GM12878 (cell line): ENCODE measurements around the gene LIMS2. TPM values are rescaled to one million over a fixed set of nuclear protein-coding genes. Genes with fewer than 3 reads are reported as not detected.

Experiments used
- HDAC6 ChIP-seq: fragments of 200-600 bp; sonication (generic); IDR thresholded peaks from one replicate; pipeline ENCODE4 v1.8.0; 2017; ENCODE audit warnings: antibody characterized with exemption; ENCODE audit not compliant: unreplicated experiment
- polyA plus RNA-seq, 11 experiments: library from polyadenylated mRNA; depleted of rRNA in 4 of 11; unstranded in 6 of 11; stranded (reverse) in 5 of 11; fragments of >200 nt; fragmentation: Nextera tagmentation in 4 of 11; fragmentation: Illumina TruSeq in 1 of 11; extraction: Ambion mirVana in 4 of 11; extraction: Trizol in 1 of 11; gene quantifications; 1 replicate in 1 of 11; 2 replicates in 10 of 11; pipeline versions ENCODE4 v1.2.1 to v1.2.3, GENCODE V29; 2011 to 2016; ENCODE audit warnings: inconsistent platforms in 2 of 11, missing spikeins in 2 of 11, low read depth in 1 of 11
- total RNA-seq, 4 experiments: library from RNA; depleted of rRNA in 3 of 4; stranded (reverse); fragments of >200 nt in 3 of 4; fragmentation: Illumina TruSeq in 1 of 4; extraction: Trizol in 1 of 4; gene quantifications; 2 replicates each; pipeline versions ENCODE4 v1.2.1 to v1.2.3, GENCODE V29; 2013 to 2021
- TF ChIP-seq, protein P1 (sequence below): fragments of 450-650 bp; IDR thresholded peaks from 2 replicates; pipeline ENCODE4 v1.6.1; 2017; ENCODE audit warnings: mild to moderate bottlenecking, moderate library complexity
- TF ChIP-seq, protein P2 (sequence below): fragments of 450-650 bp; IDR thresholded peaks from 2 replicates; pipeline ENCODE4 v1.6.1; 2017; ENCODE audit warnings: antibody characterized with exemption, mild to moderate bottlenecking, moderate library complexity

LIMS2 gene
- total and polyA plus RNA-seq, 10 of the 15 experiments (the other 5 are each of a cell fraction or from before 2014, with no cell fraction given) = 0.06 to 0.81 (median 0.16) TPM; not detected in 2

DNA sequence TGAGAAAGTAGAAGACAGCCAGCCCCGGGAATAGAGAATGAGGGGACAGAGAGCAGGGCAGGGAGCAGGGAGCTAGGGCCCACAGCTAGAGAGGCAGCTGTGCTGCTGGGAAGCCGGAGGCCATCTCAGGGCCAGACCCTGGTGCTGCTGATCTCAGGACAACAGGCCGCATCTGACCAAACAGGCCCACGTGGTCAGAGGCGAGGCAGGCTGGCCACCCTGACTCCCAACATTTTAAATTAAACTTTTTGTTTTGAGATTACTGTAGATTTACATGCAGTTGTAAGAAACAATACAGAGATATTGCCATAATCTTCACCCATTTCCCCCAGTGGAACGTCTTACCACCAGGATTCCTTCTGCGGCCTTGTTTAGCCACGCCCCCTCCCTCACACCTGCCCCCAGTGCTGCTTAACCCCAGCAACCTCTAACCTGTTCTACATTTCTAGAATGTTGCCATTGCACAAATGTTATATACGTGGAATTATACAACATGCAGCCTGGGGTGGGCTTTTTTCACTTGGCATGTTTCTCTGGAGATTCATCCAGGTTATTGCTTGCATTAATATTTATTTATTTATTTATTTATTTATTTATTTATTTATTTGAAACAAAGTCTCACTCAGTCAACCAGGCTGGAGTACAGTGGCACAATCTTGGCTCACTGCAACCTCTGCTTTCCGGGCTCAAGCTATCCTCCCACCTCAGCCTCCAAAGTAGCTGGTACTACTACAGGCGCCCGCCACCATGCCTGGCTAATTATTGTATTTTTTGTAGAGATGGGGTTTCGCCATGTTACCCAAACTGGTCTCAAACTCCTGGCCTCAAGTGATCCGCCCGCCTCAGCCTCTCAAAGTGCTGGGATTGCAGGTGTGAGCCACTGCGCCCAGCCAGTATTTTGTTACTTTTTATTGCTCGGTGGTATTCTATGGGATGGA lies 78.0 kb downstream of the LIMS2 start (continued):
- TF ChIP-seq, protein P1, sequence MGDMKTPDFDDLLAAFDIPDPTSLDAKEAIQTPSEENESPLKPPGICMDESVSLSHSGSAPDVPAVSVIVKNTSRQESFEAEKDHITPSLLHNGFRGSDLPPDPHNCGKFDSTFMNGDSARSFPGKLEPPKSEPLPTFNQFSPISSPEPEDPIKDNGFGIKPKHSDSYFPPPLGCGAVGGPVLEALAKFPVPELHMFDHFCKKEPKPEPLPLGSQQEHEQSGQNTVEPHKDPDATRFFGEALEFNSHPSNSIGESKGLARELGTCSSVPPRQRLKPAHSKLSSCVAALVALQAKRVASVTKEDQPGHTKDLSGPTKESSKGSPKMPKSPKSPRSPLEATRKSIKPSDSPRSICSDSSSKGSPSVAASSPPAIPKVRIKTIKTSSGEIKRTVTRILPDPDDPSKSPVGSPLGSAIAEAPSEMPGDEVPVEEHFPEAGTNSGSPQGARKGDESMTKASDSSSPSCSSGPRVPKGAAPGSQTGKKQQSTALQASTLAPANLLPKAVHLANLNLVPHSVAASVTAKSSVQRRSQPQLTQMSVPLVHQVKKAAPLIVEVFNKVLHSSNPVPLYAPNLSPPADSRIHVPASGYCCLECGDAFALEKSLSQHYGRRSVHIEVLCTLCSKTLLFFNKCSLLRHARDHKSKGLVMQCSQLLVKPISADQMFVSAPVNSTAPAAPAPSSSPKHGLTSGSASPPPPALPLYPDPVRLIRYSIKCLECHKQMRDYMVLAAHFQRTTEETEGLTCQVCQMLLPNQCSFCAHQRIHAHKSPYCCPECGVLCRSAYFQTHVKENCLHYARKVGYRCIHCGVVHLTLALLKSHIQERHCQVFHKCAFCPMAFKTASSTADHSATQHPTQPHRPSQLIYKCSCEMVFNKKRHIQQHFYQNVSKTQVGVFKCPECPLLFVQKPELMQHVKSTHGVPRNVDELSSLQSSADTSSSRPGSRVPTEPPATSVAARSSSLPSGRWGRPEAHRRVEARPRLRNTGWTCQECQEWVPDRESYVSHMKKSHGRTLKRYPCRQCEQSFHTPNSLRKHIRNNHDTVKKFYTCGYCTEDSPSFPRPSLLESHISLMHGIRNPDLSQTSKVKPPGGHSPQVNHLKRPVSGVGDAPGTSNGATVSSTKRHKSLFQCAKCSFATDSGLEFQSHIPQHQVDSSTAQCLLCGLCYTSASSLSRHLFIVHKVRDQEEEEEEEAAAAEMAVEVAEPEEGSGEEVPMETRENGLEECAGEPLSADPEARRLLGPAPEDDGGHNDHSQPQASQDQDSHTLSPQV = no peak
- TF ChIP-seq HDAC6 = no peak
- TF ChIP-seq, protein P2, sequence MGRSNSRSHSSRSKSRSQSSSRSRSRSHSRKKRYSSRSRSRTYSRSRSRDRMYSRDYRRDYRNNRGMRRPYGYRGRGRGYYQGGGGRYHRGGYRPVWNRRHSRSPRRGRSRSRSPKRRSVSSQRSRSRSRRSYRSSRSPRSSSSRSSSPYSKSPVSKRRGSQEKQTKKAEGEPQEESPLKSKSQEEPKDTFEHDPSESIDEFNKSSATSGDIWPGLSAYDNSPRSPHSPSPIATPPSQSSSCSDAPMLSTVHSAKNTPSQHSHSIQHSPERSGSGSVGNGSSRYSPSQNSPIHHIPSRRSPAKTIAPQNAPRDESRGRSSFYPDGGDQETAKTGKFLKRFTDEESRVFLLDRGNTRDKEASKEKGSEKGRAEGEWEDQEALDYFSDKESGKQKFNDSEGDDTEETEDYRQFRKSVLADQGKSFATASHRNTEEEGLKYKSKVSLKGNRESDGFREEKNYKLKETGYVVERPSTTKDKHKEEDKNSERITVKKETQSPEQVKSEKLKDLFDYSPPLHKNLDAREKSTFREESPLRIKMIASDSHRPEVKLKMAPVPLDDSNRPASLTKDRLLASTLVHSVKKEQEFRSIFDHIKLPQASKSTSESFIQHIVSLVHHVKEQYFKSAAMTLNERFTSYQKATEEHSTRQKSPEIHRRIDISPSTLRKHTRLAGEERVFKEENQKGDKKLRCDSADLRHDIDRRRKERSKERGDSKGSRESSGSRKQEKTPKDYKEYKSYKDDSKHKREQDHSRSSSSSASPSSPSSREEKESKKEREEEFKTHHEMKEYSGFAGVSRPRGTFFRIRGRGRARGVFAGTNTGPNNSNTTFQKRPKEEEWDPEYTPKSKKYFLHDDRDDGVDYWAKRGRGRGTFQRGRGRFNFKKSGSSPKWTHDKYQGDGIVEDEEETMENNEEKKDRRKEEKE = no peak
